ENCODE measurements around the gene THRA.

- TF ChIP-seq POLR2AphosphoS5 (IDR thresholded peaks at IDR 0.05; ENCODE audit: low read depth, low read length) (no peak), TAF1 (IDR thresholded peaks at IDR 0.05; ENCODE audit: borderline replicate concordance, low read depth, low read length) (no peak), POLR2A (IDR thresholded peaks at IDR 0.05; ENCODE audit: low read depth, low read length) (no peak)
Observed at GRCh38 chr17:40073454-40074174, 10.8 kb downstream of the THRA start.

Measured in GM12892 (cell line).